Common myeloid progenitor, CD34-positive (primary cell): ENCODE data around the gene ST7L.

Source experiments
- CTCF ChIA-PET: fragments of 350-600 bp; sonication (Branson Sonifier 250); formaldehyde crosslinking; loops from one replicate; lab custom pipeline; 2021; ENCODE audit warnings: antibody characterized with exemption; lab: Charles Lee
- POLR2A ChIA-PET: fragments of 350-600 bp; sonication (Branson Sonifier 250); formaldehyde crosslinking; loops from one replicate; lab custom pipeline; 2021; ENCODE audit warnings: antibody characterized with exemption; lab: Charles Lee
- DNase-seq, 3 donors: peaks; one replicate each; pipeline versions ENCODE4 v3.0.0 to v3.0.0-alpha.2; 2013
- H3K27ac ChIP-seq, 2 experiments: 1 replicate in 1 of 2; 2 replicates in 1 of 2; pipeline ENCODE4 v1.7.0; 2013; ENCODE audit warnings: inconsistent platforms in 2 of 2, low read length in 2 of 2, mild to moderate bottlenecking in 2 of 2, low read depth in 1 of 2, moderate library complexity in 1 of 2; ENCODE audit not compliant: severe bottlenecking in 2 of 2, insufficient read depth in 1 of 2, poor library complexity in 1 of 2
- H3K27me3 ChIP-seq, 5 experiments: replicated peaks in 2 of 5; 1 replicate in 3 of 5; 2 replicates in 2 of 5; pipeline versions ENCODE4 v1.6.1 to v1.7.0; 2013; ENCODE audit warnings: low read length in 4 of 5, mild to moderate bottlenecking in 2 of 5, moderate library complexity in 2 of 5, inconsistent platforms in 1 of 5; ENCODE audit not compliant: insufficient read depth in 5 of 5, control insufficient read depth in 4 of 5
- H3K36me3 ChIP-seq, 4 experiments: 1 replicate in 2 of 4; 2 replicates in 2 of 4; pipeline versions ENCODE4 v1.6.1 to v1.7.0; 2013; ENCODE audit warnings: low read length in 3 of 4, control low read depth in 1 of 4, mild to moderate bottlenecking in 1 of 4; ENCODE audit not compliant: control insufficient read depth in 4 of 4, insufficient read depth in 4 of 4
- H3K4me1 ChIP-seq, 4 experiments: 1 replicate in 3 of 4; 2 replicates in 1 of 4; pipeline versions ENCODE4 v1.6.1 to v1.7.1; 2013; ENCODE audit warnings: low read length in 3 of 4, mild to moderate bottlenecking in 3 of 4, control low read depth in 1 of 4, inconsistent platforms in 1 of 4, moderate library complexity in 1 of 4; ENCODE audit not compliant: control insufficient read depth in 4 of 4, insufficient read depth in 4 of 4; ENCODE audit errors: control extremely low read depth in 1 of 4
- H3K4me3 ChIP-seq, 7 experiments: 1 replicate in 4 of 7; 2 replicates in 3 of 7; pipeline versions ENCODE4 v1.5.1 to v1.7.0; 2013; ENCODE audit warnings: mild to moderate bottlenecking in 7 of 7, low read length in 6 of 7, moderate library complexity in 6 of 7, inconsistent platforms in 2 of 7, low read depth in 2 of 7, control low read depth in 1 of 7; ENCODE audit not compliant: insufficient read depth in 4 of 7, control insufficient read depth in 1 of 7; ENCODE audit errors: extremely low read depth in 1 of 7
- H3K9me3 ChIP-seq, 5 experiments: 1 replicate in 4 of 5; 2 replicates in 1 of 5; pipeline versions ENCODE4 v1.6.1 to v1.7.1; 2013; ENCODE audit warnings: low read length in 4 of 5, mild to moderate bottlenecking in 2 of 5, inconsistent platforms in 1 of 5, low read depth in 1 of 5, moderate library complexity in 1 of 5; ENCODE audit not compliant: control insufficient read depth in 4 of 5, insufficient read depth in 2 of 5; ENCODE audit errors: control extremely low read depth in 1 of 5
- WGBS: methylation state at CpG from one replicate; pipeline ENCODE4 v1.1.5; 2013; ENCODE audit not compliant: insufficient coverage; 5-methylcytosine and 5-hydroxymethylcytosine counted together

Gene ST7L

GRCh38 chr1:112530832-112531231, 88.1 kb downstream of the ST7L start:
- H3K4me1 ChIP-seq: no peaks in the 10 kb centered on the region
- no peak overlapping the region for H3K27ac ChIP-seq
- no peak for DNase-seq
- H3K36me3 ChIP-seq: peaks cover 2 to 10% (median 8%) of the 10 kb centered on the region in 4 experiments
- H3K4me3 ChIP-seq: no peak overlapping the region
- ChIA-PET POLR2A (no interaction called here), CTCF (interaction anchor here (1.0 kb wide), 1 partner anchor 29 kb away, joined by 5 read pairs; no protein-coding TSS in a partner anchor)
- H3K9me3 ChIP-seq: no peaks in the 10 kb centered on the region
- no peaks in the 10 kb centered on the region for H3K27me3 ChIP-seq

- no peak overlapping the region for H3K27ac ChIP-seq
- no peaks in the 10 kb centered on the region for H3K4me1 ChIP-seq
- peaks cover 2 to 13% (median 10%) of the 10 kb centered on the region in 4 experiments for H3K36me3 ChIP-seq
- no peak for DNase-seq
- H3K9me3 ChIP-seq: no peaks in the 10 kb centered on the region
- POLR2A ChIA-PET: no interaction called here
- no peaks in the 10 kb centered on the region for H3K27me3 ChIP-seq
- H3K4me3 ChIP-seq: no peak overlapping the region
- CTCF ChIA-PET: interaction anchor here (1.0 kb wide), 1 partner anchor 10 kb away, joined by 3 read pairs; no protein-coding TSS in a partner anchor
Measured at GRCh38 chr1:112529301-112529700, 89.6 kb downstream of the ST7L start.

GRCh38 chr1:112528076-112528475, 90.9 kb downstream of the ST7L start:
- Histone ChIP-seq H3K27me3 (no peaks in the 10 kb centered on the region), H3K36me3 (peaks cover 2 to 13% (median 10%) of the 10 kb centered on the region in 4 experiments), H3K27ac (no peak overlapping the region), H3K9me3 (no peaks in the 10 kb centered on the region), H3K4me3 (no peak overlapping the region), H3K4me1 (no peaks in the 10 kb centered on the region)
- CTCF ChIA-PET: interaction anchor here (1.4 to 1.5 kb wide), 2 partner anchors 10 to 18 kb away, joined by 3 read pairs; no protein-coding TSS in a partner anchor
- no peak for DNase-seq
- POLR2A ChIA-PET: no interaction called here

DNA sequence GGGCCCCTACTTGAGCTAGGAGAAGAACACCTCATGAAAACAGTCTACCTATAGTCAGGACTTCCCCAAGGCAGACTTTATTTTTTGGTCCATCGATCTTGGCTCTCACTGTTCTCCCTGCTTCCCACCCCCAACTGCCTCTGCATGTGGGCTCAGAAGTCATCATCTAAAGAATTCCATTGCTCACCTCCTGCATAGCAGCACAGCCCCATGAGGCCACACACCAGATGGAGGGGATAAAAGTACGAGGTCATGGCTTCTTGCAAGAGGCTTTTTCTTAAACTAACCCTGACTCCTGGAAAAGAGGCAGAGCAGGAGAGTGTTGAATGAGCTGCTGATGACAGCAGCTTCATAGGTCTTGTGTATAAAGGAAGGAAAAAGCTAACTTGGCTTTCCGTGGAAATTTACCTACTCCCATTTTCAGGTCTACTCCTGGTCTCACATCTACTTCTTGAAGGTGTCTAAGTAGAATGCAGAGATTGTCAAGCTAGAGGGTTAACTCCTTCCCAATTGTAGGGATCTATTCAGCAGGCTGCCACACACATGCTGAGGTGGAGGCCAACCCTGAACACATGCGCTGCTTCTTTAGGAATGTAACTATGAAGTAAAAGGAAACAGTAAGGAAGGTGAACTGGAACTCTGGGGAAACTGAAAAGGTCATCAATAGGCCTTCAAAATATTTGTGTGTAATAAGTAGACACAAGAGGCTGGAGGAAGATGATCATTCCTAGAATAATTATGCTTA, 91.5 kb downstream of the ST7L start:
- 91% methylated on average over 4 of the region's 4 CpGs for WGBS
- DNase-seq: no peak
- Histone ChIP-seq H3K4me3 (no peak overlapping the region), H3K27me3 (no peaks in the 10 kb centered on the region), H3K9me3 (no peaks in the 10 kb centered on the region), H3K4me1 (no peaks in the 10 kb centered on the region), H3K36me3 (peaks cover 2 to 13% (median 10%) of the 10 kb centered on the region in 4 experiments), H3K27ac (no peak overlapping the region)
- POLR2A ChIA-PET: no interaction called here
- CTCF ChIA-PET: interaction anchor here (1.4 to 1.5 kb wide), 2 partner anchors 11 to 17 kb away, joined by 3 read pairs; no protein-coding TSS in a partner anchor

GRCh38 chr1:112524986-112525385, 94.0 kb downstream of the ST7L start:
- WGBS: 100% methylated on average over 1 of the region's 1 CpG
- peaks cover 2 to 13% (median 8%) of the 10 kb centered on the region in 4 experiments for H3K36me3 ChIP-seq
- CTCF ChIA-PET: interaction anchor here (1.3 kb wide), 1 partner anchor 14 kb away, joined by 3 read pairs; no protein-coding TSS in a partner anchor
- no peak for DNase-seq
- no peak overlapping the region for H3K27ac ChIP-seq
- H3K4me3 ChIP-seq: no peak overlapping the region
- H3K27me3 ChIP-seq: no peaks in the 10 kb centered on the region
- no peaks in the 10 kb centered on the region for H3K9me3 ChIP-seq
- H3K4me1 ChIP-seq: no peaks in the 10 kb centered on the region
- POLR2A ChIA-PET: no interaction called here

- Histone ChIP-seq H3K4me1 (no peaks in the 10 kb centered on the region), H3K9me3 (no peaks in the 10 kb centered on the region), H3K4me3 (no peak overlapping the region), H3K27me3 (no peaks in the 10 kb centered on the region), H3K36me3 (peaks cover 2 to 13% (median 8%) of the 10 kb centered on the region in 4 experiments), H3K27ac (no peak overlapping the region)
- ChIA-PET CTCF (no interaction called here), POLR2A (no interaction called here)
- 91% methylated on average over 8 of the region's 8 CpGs for WGBS
- DNase-seq: no peak
Measured at GRCh38 chr1:112524251-112524650, 94.7 kb downstream of the ST7L start.

DNA sequence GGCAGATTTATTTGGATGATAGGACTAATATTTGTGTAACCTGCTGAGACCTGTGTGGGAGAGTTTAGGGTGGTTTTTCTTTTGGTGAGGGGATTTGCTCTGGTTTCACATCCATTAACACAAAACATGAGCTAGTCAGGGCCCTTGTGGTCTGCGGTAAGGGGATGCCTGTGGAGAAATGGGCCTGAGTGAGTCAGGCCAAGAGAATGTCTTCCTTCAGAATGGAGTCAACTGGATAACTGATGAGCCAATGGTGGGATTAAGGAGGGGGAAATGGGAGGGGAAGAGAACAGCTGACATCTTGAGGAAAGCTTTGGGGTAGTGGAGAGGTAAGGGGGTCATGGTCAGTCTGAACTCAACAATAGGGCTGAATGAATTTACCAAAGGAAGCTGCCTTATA, 96.3 kb downstream of the ST7L start:
- ChIA-PET CTCF (interaction anchor here (1.1 kb wide), 1 partner anchor 21 kb away, joined by 3 read pairs; no protein-coding TSS in a partner anchor), POLR2A (no interaction called here)
- peaks cover 2 to 11% (median 5%) of the 10 kb centered on the region in 4 experiments for H3K36me3 ChIP-seq

More for the DNA sequence above, 96.3 kb downstream of the ST7L start:
- Histone ChIP-seq H3K27ac (no peak overlapping the region), H3K4me3 (no peak overlapping the region), H3K9me3 (no peaks in the 10 kb centered on the region), H3K27me3 (peaks cover 0 to 2% (median 0%) of the 10 kb centered on the region in 5 experiments), H3K4me1 (no peaks in the 10 kb centered on the region)
- 100% methylated on average over 1 of the region's 1 CpG for WGBS
- no peak for DNase-seq
